ENCODE data around the gene SORT1.

The SORT1 gene

GRCh38 chr1:109433322-109433721, 35.6 kb upstream of the SORT1 start:
- TF ChIP-seq, protein P1, sequence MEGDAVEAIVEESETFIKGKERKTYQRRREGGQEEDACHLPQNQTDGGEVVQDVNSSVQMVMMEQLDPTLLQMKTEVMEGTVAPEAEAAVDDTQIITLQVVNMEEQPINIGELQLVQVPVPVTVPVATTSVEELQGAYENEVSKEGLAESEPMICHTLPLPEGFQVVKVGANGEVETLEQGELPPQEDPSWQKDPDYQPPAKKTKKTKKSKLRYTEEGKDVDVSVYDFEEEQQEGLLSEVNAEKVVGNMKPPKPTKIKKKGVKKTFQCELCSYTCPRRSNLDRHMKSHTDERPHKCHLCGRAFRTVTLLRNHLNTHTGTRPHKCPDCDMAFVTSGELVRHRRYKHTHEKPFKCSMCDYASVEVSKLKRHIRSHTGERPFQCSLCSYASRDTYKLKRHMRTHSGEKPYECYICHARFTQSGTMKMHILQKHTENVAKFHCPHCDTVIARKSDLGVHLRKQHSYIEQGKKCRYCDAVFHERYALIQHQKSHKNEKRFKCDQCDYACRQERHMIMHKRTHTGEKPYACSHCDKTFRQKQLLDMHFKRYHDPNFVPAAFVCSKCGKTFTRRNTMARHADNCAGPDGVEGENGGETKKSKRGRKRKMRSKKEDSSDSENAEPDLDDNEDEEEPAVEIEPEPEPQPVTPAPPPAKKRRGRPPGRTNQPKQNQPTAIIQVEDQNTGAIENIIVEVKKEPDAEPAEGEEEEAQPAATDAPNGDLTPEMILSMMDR (conservative IDR thresholded peaks at IDR 0.05; ENCODE audit: low read depth, low read length): no peak
- DNase-seq (ENCODE audit: low read depth): peak; percentile 21
- no peak overlapping the region for H3K4me3 ChIP-seq (ENCODE audit: low read depth, low read length)

DNA sequence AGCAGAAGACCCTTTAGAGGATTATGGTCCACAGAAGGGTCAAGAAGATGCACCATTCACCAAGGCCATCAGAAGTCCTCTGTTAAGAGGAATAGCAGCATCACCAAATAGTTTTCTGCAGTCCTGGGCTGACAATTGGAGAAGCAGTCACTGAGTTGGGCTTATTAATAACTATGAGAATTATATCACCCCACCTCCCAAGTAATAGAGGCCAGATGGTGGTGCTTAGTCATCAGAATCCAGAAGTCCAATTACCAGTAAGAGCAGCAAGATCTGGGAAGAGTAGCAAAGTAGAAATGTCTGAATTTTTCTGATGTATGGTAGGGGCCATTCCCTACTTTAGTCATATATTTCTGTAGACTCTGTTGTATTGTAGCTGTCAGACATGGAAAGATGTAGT, 34.6 kb upstream of the SORT1 start:
- DNase-seq (ENCODE audit: low read depth): no peak
- H3K4me3 ChIP-seq (ENCODE audit: low read depth, low read length): no peak overlapping the region
- TF ChIP-seq, protein P1 (conservative IDR thresholded peaks at IDR 0.05; ENCODE audit: low read depth, low read length): no peak

- peak overlapping the region; percentile 97 for H3K4me3 ChIP-seq (ENCODE audit: low read depth, low read length)
- TF ChIP-seq, protein P1 (conservative IDR thresholded peaks at IDR 0.05; ENCODE audit: low read depth, low read length): no peak
- peak; percentile 28 for DNase-seq (ENCODE audit: low read depth)
Observed at GRCh38 chr1:109427171-109427467, 29.4 kb upstream of the SORT1 start.

DNA sequence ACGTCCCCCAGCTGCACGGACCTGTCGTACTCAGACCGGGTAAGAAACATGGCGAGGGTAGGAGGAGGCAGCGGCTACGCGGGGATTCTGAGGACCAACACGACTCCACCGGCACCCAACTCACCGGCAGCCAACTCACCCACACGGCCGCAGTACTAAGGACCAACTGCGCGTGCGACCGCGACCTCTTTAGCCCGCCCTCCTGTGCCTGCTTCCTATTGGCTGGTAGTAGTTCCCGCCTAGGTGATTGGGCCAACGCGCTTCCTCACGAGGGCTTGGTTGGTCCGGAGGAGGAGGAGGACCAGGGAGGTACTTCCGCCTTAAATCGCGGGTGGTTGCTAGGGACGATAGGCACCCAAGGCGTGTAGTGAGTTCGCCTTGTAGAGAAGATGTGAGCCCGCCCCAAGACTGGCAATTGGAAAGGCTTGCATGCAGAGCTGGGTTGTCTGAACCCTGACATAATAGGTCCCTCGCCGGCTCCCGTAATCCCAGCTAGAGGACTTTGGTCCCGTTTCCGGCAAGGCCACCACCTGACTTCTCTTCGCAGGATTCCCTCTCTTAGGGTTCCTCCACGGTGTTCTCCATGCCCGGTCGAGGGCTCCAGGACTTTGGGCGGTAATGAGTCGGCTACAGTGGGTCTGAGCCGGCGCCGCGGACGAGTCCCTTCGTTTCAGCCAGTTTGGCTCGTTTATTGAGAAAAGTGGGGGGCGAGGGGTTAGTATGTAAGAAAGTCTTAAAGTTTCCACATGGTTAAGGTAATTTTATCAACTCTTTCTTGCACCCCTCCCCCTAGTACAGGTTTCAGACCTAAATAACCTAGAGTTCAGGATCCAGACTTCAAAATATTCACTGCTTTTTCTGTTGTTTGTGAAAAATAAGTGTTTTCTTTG, 28.8 kb upstream of the SORT1 start, which contains the start of gene PSMA5:
PSMA5 (minus strand) TSS at position 168 of the 890 bp plus-strand sequence; CDS start at position 50, 118 bp downstream.
- peak; percentile 100 for DNase-seq (ENCODE audit: low read depth)
- TF ChIP-seq, protein P1 (conservative IDR thresholded peaks at IDR 0.05; ENCODE audit: low read depth, low read length): no peak
- peak within 1 kb of the TSS; percentile 97 for H3K4me3 ChIP-seq (ENCODE audit: low read depth, low read length)

GRCh38 chr1:109425391-109426280, 27.9 kb upstream of the SORT1 start:
- peak overlapping the region; percentile 97 for H3K4me3 ChIP-seq (ENCODE audit: low read depth, low read length)
- TF ChIP-seq, protein P1 (conservative IDR thresholded peaks at IDR 0.05; ENCODE audit: low read depth, low read length): no peak
- DNase-seq (ENCODE audit: low read depth): peak; percentile 63

DNA sequence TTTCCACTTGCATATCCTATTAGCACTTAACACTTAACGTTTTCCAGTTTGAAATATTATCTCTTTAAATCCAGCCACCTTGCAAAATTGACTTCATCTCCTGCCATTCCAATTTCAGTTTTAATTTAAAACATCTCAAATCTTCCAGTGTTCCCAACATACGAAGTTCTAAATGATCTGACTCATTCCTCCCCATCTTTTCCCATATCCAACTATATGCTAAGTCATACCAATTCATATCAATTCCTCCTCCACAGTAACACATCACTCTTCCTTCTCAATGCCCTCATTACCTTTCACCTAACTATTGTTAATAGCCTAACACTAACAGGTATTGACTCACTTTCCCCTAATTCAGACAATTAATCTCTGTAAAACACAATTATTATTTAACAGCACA, 25.8 kb upstream of the SORT1 start:
- H3K4me3 ChIP-seq (ENCODE audit: low read depth, low read length): no peak overlapping the region
- TF ChIP-seq, protein P1 (conservative IDR thresholded peaks at IDR 0.05; ENCODE audit: low read depth, low read length): no peak
- no peak for DNase-seq (ENCODE audit: low read depth)

All from choroid plexus epithelial cell (primary cell).